Stimulated activated CD8-positive, alpha-beta memory T cell treated with anti-CD3 and anti-CD28 coated beads, Interleukin-15, amount 100 ng/mL, for 48 hours (primary cell): ENCODE results near the gene POU2F3.
"Not testable (repeated sequence)": the region's sequence is repeated elsewhere in the genome, so short reads cannot be mapped to it uniquely, and the experiment has no call there.

Experiments used
- DNase-seq, 2 donors: peaks; one replicate each; pipeline ENCODE4 v3.0.0-alpha.2; 2020; ENCODE audit warnings: low read depth in 2 of 2

POU2F3 gene

GRCh38 chr11:120249279-120250262 is 9.6 kb downstream of the POU2F3 start:
- no peak for DNase-seq

GRCh38 chr11:120253377-120253776 is 13.4 kb downstream of the POU2F3 start:
- DNase-seq, result not testable (repeated sequence)

- no peak for DNase-seq
Measured at GRCh38 chr11:120254788-120255518, 15.0 kb downstream of the POU2F3 start.

GRCh38 chr11:120255519-120255866 is 15.6 kb downstream of the POU2F3 start:
- DNase-seq, result no peak

- DNase-seq, result no peak
Measured at GRCh38 chr11:120256178-120256577, 16.2 kb downstream of the POU2F3 start.

GRCh38 chr11:120256779-120257178 is 16.8 kb downstream of the POU2F3 start:
- DNase-seq, result no peak

- no peak for DNase-seq
Measured at GRCh38 chr11:120257346-120257745, 17.4 kb downstream of the POU2F3 start.

GRCh38 chr11:120258661-120259060 is 18.7 kb downstream of the POU2F3 start:
- no peak for DNase-seq

- no peak for DNase-seq
Measured at GRCh38 chr11:120259241-120259640, 19.3 kb downstream of the POU2F3 start.

GRCh38 chr11:120259988-120260565 is 20.1 kb downstream of the POU2F3 start:
- no peak for DNase-seq

GRCh38 chr11:120260616-120261015 is 20.7 kb downstream of the POU2F3 start:
- DNase-seq, result no peak

GRCh38 chr11:120261321-120261720 is 21.4 kb downstream of the POU2F3 start:
- DNase-seq, result no peak

GRCh38 chr11:120261931-120262330 is 22.0 kb downstream of the POU2F3 start:
- DNase-seq, result no peak

GRCh38 chr11:120267319-120267718 is 27.4 kb downstream of the POU2F3 start:
- DNase-seq, result no peak

- no peak for DNase-seq
Measured at GRCh38 chr11:120268686-120269085, 28.7 kb downstream of the POU2F3 start.

GRCh38 chr11:120270386-120270785 is 30.4 kb downstream of the POU2F3 start:
- no peak for DNase-seq

- DNase-seq, result no peak
Measured at GRCh38 chr11:120271672-120272071, 31.7 kb downstream of the POU2F3 start.

GRCh38 chr11:120272303-120272702 is 32.4 kb downstream of the POU2F3 start:
- no peak for DNase-seq

- DNase-seq, result no peak
Measured at GRCh38 chr11:120273432-120273831, 33.5 kb downstream of the POU2F3 start.

GRCh38 chr11:120273956-120274355 is 34.0 kb downstream of the POU2F3 start:
- DNase-seq, result not testable (repeated sequence)

- DNase-seq, result no peak
Measured at GRCh38 chr11:120279502-120279901, 39.6 kb downstream of the POU2F3 start.

- no peak for DNase-seq
Measured at GRCh38 chr11:120280600-120281051, 40.7 kb downstream of the POU2F3 start.
